Right lobe of liver (tissue), 6 donors: ENCODE data around the gene SART1. TPM values are rescaled to one million over a fixed set of nuclear protein-coding genes. Genes with fewer than 3 reads are reported as not detected.
"Not testable (repeated sequence)": the region's sequence is repeated elsewhere in the genome, so short reads cannot be mapped to it uniquely, and the experiment has no call there.

Experiments
- ATAC-seq, 4 donors: fragments of 200-7000 bp; cut with Tn5 transposase; one replicate each; pipeline ENCODE4 v1.9.1; 2020; ENCODE audit warnings: mild to moderate bottlenecking in 4 of 4, moderate library complexity in 4 of 4
- DNase-seq, 3 donors: peaks; one replicate each; pipeline ENCODE4 v3.0.0-alpha.2; 2020
- H3K27ac ChIP-seq, 3 donors: fragments of 200-600 bp; one replicate each; pipeline ENCODE4 v1.8.0; 2022
- H3K27me3 ChIP-seq, 2 donors: fragments of 200-600 bp; one replicate each; pipeline ENCODE4 v1.8.0; 2022
- H3K36me3 ChIP-seq, 4 donors: fragments of 200-600 bp; sonication (generic) in 1 of 4; one replicate each; pipeline versions ENCODE4 v1.5.1 to v1.8.0; 2017 to 2022; ENCODE audit warnings: control low read depth in 1 of 4
- H3K4me1 ChIP-seq, 4 donors: fragments of 200-600 bp; sonication (generic) in 1 of 4; one replicate each; pipeline versions ENCODE4 v1.5.1 to v1.8.0; 2017 to 2022; ENCODE audit warnings: control low read depth in 1 of 4
- H3K4me3 ChIP-seq, 3 donors: fragments of 200-600 bp; one replicate each; pipeline ENCODE4 v1.8.0; 2022
- H3K9me3 ChIP-seq, 4 donors: fragments of 200-600 bp; sonication (generic) in 1 of 4; one replicate each; pipeline versions ENCODE4 v1.5.1 to v1.8.0; 2017 to 2022; ENCODE audit warnings: control low read depth in 1 of 4
- POLR2A ChIP-seq: fragments of 450-650 bp; IDR thresholded peaks from one replicate; pipeline ENCODE4 v1.6.1; 2017; ENCODE audit warnings: antibody characterized with exemption, mild to moderate bottlenecking
- WGBS: methylation state at CpG from one replicate; pipeline ENCODE4 v1.1.6; 2018; ENCODE audit warnings: low coverage, low lambda C conversion rate; ENCODE audit not compliant: insufficient coverage; ENCODE audit errors: missing lambda C conversion rate; 5-methylcytosine and 5-hydroxymethylcytosine counted together
- intact Hi-C, 2 donors: fragments of 100-400 bp; cut with DNase I; formaldehyde crosslinking; loops; one replicate each; pipeline versions ENCODE4 v1.11.2 to v1.14.1; 2022
- total RNA-seq, 6 experiments: library from RNA; depleted of rRNA in 2 of 6; stranded (reverse); fragments of >200 nt in 2 of 6; fragmentation: NEBNext Ultra II Directional in 3 of 6; extraction: Animal tissue kit (Norgen Biotek cat#: 25700) in 3 of 6; gene quantifications; one replicate each; pipeline versions ENCODE4 v1.1.0 to v1.2.4, GENCODE V29; 2016 to 2023
- TF ChIP-seq, protein P1 (sequence below), 4 donors: fragments of 200-600 bp in 3 of 4; fragments of 450-650 bp in 1 of 4; IDR thresholded peaks; one replicate each; pipeline versions ENCODE4 v1.5.1 to v1.8.0; 2016 to 2022; ENCODE audit warnings: antibody characterized with exemption in 4 of 4, mild to moderate bottlenecking in 2 of 4
- donor health status: DM: no; HTN: yes; CAD: no.
- donor health status: DM: no; HTN: no; CAD: no.
- donor health status: DM: no; HTN: no; CAD: no.
- donor health status: DM: no; HTN: yes; CAD: no.
- donor health status: DM: no; HTN: yes; CAD: no.

SART1 gene
- total RNA-seq, 6 experiments from 2014 or later, result 14.3 to 34.1 (median 20.6) TPM

GRCh38 chr11:65947133-65947532 is 14.4 kb upstream of the SART1 start:
- Histone ChIP-seq H3K4me1 (peaks cover 0 to 5% (median 2%) of the 10 kb centered on the region in 4 donors), H3K36me3 (no peaks in the 10 kb centered on the region), H3K27me3 (no peaks in the 10 kb centered on the region), H3K4me3 (no peak overlapping the region), H3K9me3 (no peaks in the 10 kb centered on the region), H3K27ac (no peak overlapping the region)
- intact Hi-C loops, result no loop called here
- no peak for ATAC-seq
- no peak for DNase-seq
- 87% methylated on average over 3 of the region's 13 CpGs for WGBS
- TF ChIP-seq, protein P1, sequence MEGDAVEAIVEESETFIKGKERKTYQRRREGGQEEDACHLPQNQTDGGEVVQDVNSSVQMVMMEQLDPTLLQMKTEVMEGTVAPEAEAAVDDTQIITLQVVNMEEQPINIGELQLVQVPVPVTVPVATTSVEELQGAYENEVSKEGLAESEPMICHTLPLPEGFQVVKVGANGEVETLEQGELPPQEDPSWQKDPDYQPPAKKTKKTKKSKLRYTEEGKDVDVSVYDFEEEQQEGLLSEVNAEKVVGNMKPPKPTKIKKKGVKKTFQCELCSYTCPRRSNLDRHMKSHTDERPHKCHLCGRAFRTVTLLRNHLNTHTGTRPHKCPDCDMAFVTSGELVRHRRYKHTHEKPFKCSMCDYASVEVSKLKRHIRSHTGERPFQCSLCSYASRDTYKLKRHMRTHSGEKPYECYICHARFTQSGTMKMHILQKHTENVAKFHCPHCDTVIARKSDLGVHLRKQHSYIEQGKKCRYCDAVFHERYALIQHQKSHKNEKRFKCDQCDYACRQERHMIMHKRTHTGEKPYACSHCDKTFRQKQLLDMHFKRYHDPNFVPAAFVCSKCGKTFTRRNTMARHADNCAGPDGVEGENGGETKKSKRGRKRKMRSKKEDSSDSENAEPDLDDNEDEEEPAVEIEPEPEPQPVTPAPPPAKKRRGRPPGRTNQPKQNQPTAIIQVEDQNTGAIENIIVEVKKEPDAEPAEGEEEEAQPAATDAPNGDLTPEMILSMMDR (IDR thresholded peaks at IDR 0.05), result no peak
- TF ChIP-seq POLR2A, result no peak

GRCh38 chr11:65947603-65948125 is 13.9 kb upstream of the SART1 start:
- ATAC-seq (peak in 1 of 4 donors; percentile 31), DNase-seq (no peak)
- Histone ChIP-seq H3K4me3 (no peak overlapping the region), H3K9me3 (no peaks in the 10 kb centered on the region), H3K4me1 (peaks cover 0 to 6% (median 2%) of the 10 kb centered on the region in 4 donors), H3K27me3 (no peaks in the 10 kb centered on the region), H3K36me3 (no peaks in the 10 kb centered on the region), H3K27ac (no peak overlapping the region)
- intact Hi-C loops, result no loop called here
- TF ChIP-seq, protein P1 (IDR thresholded peaks at IDR 0.05), result no peak
- no peak for TF ChIP-seq POLR2A
- WGBS, result 69% methylated on average over 3 of the region's 12 CpGs

GRCh38 chr11:65950711-65951110 is 10.8 kb upstream of the SART1 start:
- WGBS, result 92% methylated on average over 5 of the region's 5 CpGs

GRCh38 chr11:65951641-65952040 is 9.9 kb upstream of the SART1 start:
- H3K36me3 ChIP-seq, ATAC-seq, H3K4me3 ChIP-seq, H3K4me1 ChIP-seq, DNase-seq, intact Hi-C loops, H3K27me3 ChIP-seq, H3K9me3 ChIP-seq, H3K27ac ChIP-seq: not testable (repeated sequence)
- 25% methylated on average over 3 of the region's 3 CpGs for WGBS

More at GRCh38 chr11:65950711-65951110, 10.8 kb upstream of the SART1 start:
- H3K27ac ChIP-seq, ATAC-seq, intact Hi-C loops, DNase-seq, H3K27me3 ChIP-seq, H3K36me3 ChIP-seq, H3K4me3 ChIP-seq, H3K9me3 ChIP-seq, H3K4me1 ChIP-seq: not testable (repeated sequence)

GRCh38 chr11:65952052-65952521 is 9.4 kb upstream of the SART1 start:
- no peak for TF ChIP-seq POLR2A
- TF ChIP-seq, protein P1 (IDR thresholded peaks at IDR 0.05), result no peak
- DNase-seq (no peak), ATAC-seq (peak in 2 of 4 donors; percentile 23 to 32)
- Histone ChIP-seq H3K4me1 (peaks cover 0 to 6% (median 2%) of the 10 kb centered on the region in 4 donors), H3K27ac (no peak overlapping the region), H3K36me3 (no peaks in the 10 kb centered on the region), H3K4me3 (no peak overlapping the region), H3K27me3 (no peaks in the 10 kb centered on the region), H3K9me3 (no peaks in the 10 kb centered on the region)
- 18% methylated on average over 6 of the region's 6 CpGs for WGBS
- intact Hi-C loops, result no loop called here
